ENCODE results near the gene RNF41.

Gene RNF41

DNA sequence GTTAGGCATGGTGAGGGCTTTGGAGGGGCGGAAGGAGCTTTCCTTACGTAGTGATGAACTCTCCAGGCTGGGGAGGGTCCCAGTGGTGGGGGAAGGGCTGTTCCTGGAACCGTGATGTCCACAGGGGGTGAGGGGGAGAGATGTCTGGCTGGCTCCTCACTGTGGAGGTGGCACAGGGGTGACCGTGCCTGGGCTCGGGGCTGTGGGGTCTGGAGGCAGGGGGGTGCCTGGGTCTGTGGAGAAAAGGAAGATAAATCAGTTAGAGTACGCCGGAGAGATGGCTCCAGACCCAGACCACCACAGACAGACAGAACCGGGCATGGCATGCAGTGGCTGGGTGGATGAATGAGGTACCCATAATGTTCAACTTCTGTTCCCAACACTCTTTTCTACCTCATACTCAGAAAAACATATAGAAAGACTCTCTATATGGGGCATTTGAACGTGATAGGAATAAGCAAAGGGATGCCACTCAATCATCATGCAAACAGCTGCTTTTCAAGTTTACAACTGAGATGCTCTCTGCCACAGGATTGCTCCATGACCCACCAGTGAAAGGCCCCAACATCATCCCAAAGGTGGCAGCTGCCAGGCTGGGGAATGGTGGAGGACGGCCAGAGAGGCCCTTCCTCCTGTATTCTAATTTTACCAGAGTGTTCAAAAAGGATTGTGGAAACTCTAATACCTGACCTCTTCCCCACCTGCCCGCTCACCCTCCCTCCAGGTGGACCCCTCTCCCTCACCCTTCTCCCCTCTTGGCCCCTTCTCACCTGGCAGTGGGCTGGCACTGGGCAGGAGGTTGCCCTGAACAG, 58.0 kb downstream of the RNF41 start:
- DNase-seq = no peak

DNA sequence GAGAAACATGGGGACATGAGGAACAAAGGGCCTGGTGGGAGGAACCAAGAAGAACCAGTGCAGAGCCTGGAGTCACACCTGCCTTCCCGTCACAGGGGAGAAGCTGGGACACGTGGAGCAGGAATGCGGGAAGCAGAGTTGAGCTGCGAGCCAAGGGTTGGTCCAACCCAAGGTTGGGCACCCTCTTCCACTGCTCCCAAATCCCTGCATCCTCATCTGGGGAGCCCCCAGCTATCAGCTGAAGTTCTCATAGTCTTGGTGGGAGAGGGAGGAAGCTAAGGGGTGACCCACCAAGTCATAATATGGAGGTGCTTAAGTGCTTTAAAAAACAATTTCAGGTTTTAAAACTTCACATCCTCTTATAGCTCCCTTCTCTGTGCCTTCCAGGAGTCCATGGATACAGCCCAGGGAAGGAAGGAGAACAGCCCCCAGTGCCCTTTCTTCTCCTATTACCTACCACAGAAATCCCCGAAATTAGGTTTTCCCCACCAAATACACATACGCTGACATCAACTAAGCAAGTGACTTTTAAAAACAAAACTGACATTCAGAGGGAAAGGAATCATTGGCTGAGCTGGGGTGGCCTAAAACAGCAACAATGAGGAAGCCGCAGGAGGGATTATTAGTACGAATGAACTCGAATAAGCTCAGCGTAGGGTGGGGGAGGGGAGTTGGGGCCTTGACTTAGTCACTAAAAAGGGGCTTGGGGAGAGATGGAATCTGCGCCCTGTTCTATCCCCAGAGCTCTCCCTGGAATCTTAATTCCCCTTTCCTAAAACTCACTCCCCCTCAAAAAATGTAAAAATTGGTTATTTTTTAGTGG, 59.0 kb downstream of the RNF41 start:
- peak; percentile 36 for DNase-seq

DNA sequence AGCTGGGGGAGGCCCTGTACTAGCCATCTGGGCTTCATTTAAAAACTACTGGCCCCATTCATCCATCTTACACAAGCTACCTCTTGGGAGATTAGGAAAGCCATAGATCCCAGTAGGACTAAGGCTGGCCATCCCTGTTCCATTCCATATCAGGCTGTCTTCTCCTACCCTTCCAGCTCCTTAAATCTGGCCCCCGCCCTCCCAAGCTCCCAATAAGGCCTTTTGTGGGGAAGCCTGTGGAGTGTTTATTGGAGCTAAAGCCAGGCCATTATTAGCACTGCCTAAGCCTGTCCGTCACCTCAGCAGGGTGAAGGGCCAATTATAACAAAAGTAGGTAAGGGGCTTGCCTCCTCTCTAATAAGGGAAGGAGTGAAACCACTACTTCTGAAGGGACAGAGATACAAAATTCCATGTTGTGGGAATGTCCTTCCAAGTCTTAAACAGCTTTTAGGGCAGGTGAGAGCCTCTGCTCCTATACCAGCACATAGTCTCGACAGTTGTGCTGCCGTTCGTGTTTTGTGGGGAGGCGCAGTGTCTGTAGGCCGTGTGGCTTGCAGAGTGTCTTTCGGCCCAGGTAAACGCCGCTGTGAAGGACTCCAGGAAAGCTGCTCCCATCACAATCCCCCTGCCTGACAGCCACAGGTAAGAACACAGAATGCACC, 59.9 kb downstream of the RNF41 start:
- no peak for DNase-seq

DNA sequence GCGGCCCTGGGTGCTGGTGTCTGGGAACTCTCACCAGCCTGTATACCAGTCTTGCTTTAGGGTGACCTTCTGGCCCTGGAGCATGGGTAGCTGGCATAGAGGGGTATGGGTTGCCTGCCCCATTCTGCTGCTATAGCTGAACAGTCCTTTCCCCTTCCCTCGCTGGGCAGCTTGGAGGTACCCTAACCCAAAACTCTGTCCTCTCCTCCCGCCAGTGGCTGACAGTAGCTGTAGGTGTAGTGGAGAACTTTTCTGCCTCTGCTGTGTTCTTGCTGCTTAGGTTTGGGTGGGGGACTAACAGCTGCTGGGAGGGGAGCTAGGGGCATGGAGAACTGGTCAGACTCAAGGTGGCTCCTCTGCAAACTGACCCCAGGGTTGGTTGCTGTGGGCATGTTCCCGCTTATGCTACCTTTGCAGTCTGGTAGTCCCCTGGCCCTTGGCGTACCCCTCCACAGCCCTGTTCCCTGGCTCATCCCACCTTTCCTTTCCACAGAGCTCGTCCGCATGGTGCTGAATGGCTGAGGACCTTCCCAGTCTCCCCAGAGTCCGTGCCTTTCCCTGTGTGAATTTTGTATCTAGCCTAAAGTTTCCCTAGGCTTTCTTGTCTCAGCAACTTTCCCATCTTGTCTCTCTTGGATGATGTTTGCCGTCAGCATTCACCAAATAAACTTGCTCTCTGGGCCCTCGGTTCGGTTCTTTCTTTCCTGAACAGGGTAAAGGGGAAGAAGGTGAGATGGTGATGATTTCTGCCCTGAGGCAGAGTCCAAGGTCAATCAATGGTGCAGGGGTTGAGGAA, 60.6 kb downstream of the RNF41 start:
- DNase-seq = no peak

DNA sequence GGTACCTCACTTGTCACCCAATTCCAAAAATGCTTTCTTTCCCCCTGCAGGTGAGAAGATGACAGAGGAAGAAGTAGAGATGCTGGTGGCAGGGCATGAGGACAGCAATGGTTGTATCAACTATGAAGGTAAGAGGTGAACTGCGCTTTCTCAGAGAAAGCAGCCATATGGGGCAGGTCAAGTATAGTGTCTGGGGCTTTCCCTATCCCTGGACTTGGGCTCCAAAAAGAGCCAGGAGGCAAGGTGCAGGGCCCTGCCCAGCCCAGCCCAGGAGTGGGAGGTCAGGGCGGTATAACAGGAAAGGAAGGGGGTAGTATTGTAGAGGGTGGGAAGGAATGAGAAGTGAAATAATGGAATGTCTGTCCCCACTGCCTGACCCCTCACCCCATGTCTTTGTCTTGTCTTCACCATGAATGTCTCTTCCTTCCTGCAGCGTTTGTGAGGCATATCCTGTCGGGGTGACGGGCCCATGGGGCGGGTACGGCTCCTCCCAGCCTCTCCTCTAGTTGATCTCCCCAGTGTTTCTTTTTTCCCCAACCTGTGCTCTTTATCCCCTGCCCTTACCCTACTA, 61.4 kb downstream of the RNF41 start:
- no peak for DNase-seq

DNA sequence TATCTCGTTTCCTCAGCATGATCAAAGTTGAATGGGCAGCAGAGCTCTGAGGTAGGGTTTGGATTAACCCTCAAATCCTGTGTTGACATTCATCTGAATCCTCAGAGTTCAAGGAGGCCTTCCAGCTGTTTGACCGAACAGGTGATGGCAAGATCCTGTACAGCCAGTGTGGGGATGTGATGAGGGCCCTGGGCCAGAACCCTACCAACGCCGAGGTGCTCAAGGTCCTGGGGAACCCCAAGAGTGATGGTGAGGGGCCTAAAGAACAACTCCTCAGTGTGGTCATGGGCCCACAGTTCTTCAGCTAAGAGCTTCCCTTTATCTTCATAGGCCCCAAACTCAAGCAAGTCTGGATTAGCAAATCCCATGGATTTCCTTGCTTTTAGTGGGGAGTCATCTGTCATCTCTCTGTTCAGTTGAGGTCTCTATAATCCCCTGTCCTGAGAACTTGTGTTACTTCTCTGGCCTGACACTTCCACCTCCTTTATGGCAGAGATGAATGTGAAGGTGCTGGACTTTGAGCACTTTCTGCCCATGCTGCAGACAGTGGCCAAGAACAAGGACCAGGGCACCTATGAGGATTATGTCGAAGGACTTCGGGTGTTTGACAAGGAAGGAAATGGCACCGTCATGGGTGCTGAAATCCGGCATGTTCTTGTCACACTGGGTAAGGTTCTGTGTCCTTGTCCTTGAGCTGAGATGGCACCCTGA, 62.1 kb downstream of the RNF41 start:
- DNase-seq = no peak

DNA sequence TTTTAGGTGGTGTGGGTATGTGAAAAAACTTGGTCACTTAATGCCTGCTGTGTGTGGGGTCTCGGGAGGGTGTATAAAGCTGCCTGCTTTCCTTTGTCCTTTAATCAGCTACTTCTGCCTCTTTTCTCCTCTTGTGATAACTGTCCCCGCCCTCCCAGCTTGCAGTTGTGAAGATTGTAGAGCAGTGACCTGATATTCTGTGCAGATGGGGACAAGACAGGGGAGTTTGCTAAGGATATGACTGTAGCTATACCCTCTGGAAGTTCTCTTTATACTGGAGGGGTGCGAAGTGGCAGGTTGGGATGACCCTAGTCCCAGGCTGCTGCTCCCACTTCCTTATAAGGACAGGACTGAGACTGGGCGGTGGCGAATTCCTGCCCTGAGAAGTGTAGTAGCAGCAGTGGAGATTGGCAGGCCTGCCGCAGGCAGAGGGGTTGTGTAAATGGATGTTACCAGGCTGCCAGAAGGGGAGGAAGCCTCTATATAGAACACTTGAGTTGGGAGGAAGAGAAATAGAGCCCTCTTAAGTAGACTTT, 62.7 kb downstream of the RNF41 start:
- peak; percentile 70 for DNase-seq

DNA sequence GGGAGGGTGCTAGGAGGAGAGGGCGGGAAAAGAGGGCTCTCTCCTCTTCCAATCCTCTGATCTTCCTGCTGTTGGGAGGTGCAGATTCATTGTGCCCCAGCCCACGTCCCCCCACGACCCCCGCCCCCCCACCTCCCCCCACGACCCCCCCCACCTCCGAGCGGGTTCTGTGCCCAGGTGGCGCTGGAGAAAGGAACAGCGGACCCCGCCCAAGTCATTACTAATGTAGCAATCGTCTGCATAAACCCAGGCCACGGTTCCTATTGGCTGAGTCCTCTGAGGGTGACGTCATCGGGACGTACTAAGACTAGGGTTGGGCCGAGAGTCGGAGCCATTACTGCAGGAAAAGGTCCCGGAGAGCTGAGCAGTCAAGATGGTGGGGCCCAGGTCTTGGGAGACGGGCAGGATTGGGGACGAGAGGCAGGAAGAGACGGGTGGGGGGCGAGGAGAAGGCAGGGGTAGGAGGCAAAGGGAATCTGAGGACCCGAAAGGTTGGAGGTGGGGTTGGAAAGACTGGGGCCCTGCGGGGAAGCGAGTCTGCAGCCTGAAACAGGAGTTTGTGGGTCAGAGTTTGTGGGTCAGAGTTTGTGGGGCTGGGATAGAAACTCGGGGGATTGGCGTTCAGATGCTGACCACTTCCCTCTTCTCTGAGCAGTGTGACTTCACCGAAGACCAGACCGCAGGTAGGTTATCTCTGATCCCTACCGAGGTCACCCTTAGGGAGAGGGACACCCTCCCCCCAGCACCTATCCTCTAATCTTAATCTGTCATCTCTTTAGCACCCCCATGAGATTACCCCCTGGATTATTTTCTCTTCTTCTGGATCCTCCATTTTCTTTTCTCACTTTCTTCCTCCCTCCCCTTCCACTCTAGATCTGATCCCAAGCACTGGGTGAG, 63.4 kb downstream of the RNF41 start, which contains the start of gene MYL6:
Gene MYL6, plus strand, starts transcription at position 331 of the 897 bp plus-strand sequence. Its CDS starts 43 bp downstream, at position 374.
- DNase-seq = peak; percentile 99

DNA sequence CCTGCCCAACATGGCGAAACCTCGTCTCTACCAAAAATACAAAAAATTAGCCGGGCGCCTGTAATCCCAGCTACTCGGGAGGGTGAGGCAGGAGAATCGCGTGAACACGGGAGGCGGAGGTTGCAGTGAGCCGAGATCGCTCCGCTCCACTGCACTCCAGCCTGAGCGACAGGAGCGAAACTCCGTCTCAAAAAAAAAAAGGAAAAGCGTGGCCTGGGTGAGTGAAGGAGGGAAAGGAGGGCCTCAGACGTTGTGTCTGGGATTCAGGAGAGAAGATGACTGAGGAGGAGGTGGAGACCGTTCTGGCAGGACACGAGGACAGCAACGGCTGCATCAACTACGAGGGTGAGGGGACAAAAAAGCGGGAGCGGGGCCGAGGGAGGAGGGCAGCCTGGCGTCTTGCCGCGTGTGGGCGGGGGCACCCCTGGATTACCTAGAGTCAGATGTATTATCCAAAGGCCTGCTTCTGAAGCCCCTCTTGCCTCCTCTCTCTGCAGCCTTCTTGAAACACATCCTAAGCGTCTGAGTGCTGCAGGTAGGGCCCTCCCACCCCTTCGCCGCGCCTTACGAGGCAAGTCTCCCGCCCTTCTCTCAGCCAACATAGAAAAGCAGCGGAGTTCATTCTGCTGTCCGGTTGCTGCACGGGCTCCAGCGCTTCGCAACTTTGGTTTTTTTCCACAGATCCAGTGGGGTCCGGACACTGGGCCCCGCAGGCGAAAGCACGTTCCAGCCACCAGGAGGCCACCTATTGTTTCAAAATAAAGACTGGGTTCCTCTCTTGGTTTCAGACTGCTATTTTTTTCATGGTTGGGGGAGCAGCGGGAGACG, 64.3 kb downstream of the RNF41 start:
- peak; percentile 93 for DNase-seq

DNA sequence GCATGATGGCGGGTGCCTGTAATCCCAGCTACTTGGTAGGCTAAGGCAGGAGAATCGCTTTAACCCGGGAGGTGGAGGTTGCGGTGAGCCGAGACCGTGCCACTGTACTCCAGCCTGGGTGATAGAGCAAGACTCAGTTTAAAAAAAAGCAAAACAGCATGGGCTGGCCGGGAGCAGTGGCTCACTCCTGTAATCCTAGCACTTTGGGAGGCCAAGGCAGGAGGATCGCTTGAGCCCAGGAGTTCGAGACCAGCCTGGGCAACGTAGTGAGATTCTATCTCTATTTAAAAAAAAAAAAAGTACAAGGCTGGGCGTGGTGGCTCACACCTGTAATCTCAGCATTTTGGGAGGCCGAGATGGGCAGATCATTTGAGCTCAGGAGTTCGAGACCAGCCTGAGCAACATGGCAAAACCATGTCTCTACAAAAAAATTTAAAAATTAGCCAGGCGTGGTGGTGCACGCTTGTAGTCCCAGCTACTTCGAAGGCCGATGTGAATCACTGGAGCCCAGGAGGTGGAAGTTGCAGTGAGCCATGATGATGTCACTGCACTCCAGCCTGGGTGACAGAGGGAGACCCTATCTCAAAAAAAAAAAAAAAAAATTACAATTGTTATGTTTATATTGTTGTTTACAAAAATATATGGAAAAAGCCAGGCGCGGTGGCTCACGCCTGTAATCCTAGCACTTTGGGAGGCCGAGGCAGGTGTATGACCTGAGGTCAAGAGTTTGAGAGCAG, 65.1 kb downstream of the RNF41 start:
- peak; percentile 42 for DNase-seq

DNA sequence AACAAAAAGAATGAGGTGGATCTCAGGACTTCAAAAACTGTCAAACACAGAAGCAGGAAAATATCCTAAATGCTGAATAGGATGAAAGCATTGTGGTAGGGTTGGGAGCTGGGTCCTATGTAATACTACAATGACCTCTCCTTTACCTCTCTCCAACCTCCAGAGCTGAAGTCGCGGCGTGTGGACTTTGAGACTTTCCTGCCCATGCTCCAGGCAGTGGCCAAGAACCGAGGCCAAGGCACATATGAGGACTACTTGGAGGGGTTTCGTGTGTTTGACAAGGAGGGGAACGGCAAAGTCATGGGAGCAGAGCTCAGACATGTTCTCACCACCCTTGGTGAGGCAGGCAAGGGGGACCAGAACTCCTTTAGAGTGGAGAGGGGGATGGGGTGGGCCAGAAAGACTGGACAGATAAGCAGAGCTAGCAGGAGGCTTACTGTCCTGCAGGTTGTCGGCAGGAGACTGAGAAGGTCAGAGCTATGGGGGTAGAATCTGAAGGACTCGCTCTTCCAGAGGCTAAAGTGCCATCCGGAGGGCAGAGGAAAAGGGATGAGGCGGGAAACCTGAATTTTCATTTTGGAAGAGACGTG, 66.4 kb downstream of the RNF41 start:
- no peak for DNase-seq

DNA sequence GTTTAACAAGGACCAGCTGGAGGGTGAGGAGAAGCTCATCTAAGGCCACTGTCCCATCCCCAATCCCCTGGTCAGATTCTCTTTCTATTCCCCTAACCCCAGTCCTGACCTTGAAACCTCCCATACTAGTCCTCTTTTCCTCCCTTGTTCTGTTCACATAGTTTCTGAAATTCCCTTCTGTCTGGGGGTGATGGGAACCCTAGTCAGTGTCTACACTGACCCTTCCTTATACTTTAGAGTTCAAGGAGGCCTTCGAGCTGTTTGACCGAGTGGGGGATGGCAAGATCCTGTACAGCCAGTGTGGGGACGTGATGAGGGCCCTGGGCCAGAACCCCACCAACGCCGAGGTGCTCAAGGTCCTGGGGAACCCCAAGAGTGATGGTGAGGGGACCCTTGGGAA, 66.9 kb downstream of the RNF41 start:
- DNase-seq = no peak

DNA sequence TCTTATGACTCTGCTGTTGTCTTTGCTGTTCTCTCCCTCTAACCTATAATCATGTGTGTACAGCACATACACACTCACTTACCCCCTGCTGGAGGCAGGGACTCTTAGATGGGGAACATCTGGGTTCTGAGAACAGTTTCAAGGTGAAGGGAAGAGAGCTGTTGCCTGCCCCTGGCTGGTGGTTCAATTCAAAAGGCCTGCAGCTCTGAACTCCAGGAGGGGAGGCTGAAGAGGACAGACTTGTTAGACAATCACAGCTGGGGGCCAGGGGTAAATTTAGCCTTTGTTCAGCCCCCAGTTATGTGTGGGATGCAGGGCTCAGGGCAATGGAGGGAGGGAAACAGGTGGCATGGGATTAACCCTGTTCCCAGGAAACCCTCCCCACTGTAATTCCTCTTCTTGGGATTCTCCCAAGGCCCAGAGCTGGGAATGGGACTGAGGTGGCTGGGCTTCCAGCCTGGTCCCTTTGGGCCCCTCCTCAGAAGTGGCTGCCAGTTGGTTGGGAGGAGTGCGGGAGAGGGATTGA, 67.4 kb downstream of the RNF41 start:
- DNase-seq = no peak

DNA sequence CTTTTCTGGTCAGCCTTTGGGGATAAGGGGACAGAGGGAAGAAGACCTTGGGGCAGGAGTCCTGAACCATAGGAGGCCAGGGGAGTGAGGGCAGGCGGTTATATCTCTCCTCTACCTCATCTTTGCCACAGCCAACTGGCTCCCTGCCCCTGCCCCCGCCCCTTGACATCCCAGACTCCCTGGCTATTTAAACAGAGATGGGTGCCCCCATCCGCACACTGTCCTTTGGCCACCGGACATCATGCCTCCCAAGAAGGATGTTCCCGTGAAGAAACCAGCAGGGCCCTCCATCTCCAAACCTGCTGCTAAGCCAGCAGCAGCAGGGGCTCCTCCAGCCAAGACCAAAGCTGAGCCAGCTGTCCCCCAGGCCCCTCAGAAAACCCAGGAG, 68.0 kb downstream of the RNF41 start:
- no peak for DNase-seq

DNA sequence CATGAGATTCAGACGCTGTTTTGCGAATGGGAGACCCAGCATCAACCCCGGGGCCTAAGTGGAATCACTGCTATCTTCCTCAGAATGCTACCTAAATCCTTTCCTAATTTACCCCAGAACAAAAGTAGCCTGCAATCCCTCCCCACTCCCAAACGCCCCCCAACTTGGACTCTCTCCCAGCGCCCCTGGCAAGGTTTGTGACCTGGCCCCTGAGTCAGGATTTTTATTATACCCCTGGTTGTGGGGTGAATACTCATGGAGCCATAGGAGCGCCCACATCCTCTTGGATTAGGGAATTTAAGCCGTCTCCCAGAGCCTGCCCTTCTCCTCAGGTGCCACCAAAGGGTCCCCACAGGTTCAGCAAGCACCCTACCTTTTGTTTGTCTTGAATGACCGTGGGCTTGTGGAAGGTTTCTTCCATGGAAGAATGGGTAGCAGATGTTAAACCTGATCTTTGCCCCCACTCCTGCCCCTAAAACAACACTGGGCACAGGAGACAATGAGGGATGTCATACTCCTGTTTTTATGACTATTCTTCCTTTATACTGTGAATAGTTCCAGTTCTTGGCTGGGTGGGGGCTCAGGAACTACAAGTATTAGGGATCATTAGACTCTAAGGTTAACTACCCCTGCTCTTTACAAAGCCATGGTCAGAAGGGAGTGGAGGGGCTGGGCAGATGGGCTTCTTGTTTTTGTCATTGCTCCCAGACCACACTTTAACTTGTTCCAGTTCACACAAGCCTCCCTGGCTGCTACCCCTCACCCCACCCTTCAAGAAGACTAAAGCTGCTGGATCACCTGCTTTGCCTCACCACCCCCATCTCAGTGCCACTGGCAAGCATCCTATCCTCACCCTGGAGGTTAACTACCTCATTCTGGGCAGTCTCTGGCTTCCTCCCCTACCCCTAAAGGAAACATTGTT, 68.7 kb downstream of the RNF41 start:
- peak; percentile 43 for DNase-seq

All from DMS53 (cell line).